MCF 10A (cell line): ENCODE data around the gene GPC5. TPM values are rescaled to one million over a fixed set of nuclear protein-coding genes. Genes with fewer than 3 reads are reported as not detected.
A peak's percentile ranks its signal among the peaks of the same experiment; 100 is the strongest.

ENCODE experiments used
- BruUV-seq: library from RNA; stranded (reverse); fragments of 400-500 nt; replicated peaks from 2 replicates; lab custom pipeline; 2021; lab: Mats Ljungman, UMichigan
- CTCF ChIA-PET: fragments of 300-600 bp; sonication (Branson Sonifier 250); formaldehyde crosslinking; extraction: SDS; loops from one replicate; lab custom pipeline; 2021; ENCODE audit warnings: antibody characterized with exemption, inconsistent platforms; lab: Yijun Ruan, JAX
- POLR2A ChIA-PET: fragments of 300-600, 350-650 bp; sonication (Branson Sonifier 250); formaldehyde crosslinking; extraction: SDS; loops from one replicate; lab custom pipeline; 2020; ENCODE audit warnings: antibody characterized with exemption, inconsistent platforms; lab: Yijun Ruan, JAX
- DNase-seq: peaks from one replicate; pipeline ENCODE4 v3.0.0-alpha.2; 2018; ENCODE audit not compliant: unreplicated experiment
- H3K27ac Mint-ChIP-seq: one replicate; pipeline ENCODE4 v1.8.0; 2022; ENCODE audit warnings: mild to moderate bottlenecking, low read depth, mixed read lengths; ENCODE audit not compliant: unreplicated experiment
- H3K27me3 Mint-ChIP-seq: one replicate; pipeline ENCODE4 v1.8.0; 2022; ENCODE audit warnings: mixed read lengths; ENCODE audit not compliant: insufficient read depth, unreplicated experiment
- H3K36me3 Mint-ChIP-seq: one replicate; pipeline ENCODE4 v1.8.0; 2022; ENCODE audit warnings: mild to moderate bottlenecking, moderate library complexity, mixed read lengths; ENCODE audit not compliant: insufficient read depth, unreplicated experiment
- H3K4me1 Mint-ChIP-seq: one replicate; pipeline ENCODE4 v1.8.0; 2022; ENCODE audit warnings: mixed read lengths; ENCODE audit not compliant: insufficient read depth, unreplicated experiment
- H3K4me3 Mint-ChIP-seq: one replicate; pipeline ENCODE4 v1.8.0; 2022; ENCODE audit warnings: mild to moderate bottlenecking, moderate library complexity, mixed read lengths; ENCODE audit not compliant: unreplicated experiment
- H3K9me3 Mint-ChIP-seq: one replicate; pipeline ENCODE4 v1.8.0; 2022; ENCODE audit warnings: mixed read lengths; ENCODE audit not compliant: unreplicated experiment
- CTCF ChIP-seq: fragments of 200-600 bp; IDR thresholded peaks from one replicate; pipeline ENCODE4 v1.8.0; 2022; ENCODE audit warnings: antibody characterized with exemption, mild to moderate bottlenecking; ENCODE audit not compliant: unreplicated experiment
- intact Hi-C: fragments of 100-400 bp; cut with micrococcal nuclease; formaldehyde crosslinking; loops from 2 replicates; pipeline ENCODE4 v1.14.1; 2022
- total RNA-seq: library from RNA; stranded (reverse); gene quantifications from 2 replicates; pipeline ENCODE4 v1.2.3, GENCODE V29; 2022

The GPC5 gene
- total RNA-seq, 1 experiment from 2014 or later, result not detected

- no TSS peak for BruUV-seq
- intact Hi-C loops, result loop anchor here (2.0 to 5.0 kb wide), 2 partner anchors 128 to 196 kb away; no protein-coding TSS in a partner anchor
- peak; percentile 78 for TF ChIP-seq CTCF
- Mint-ChIP-seq H3K4me1 (no peaks in the 10 kb centered on the region), H3K27me3 (peaks cover 87% of the 10 kb centered on the region), H3K36me3 (no peaks in the 10 kb centered on the region), H3K27ac (no peak overlapping the region), H3K4me3 (no peak overlapping the region), H3K9me3 (no peaks in the 10 kb centered on the region)
- CTCF ChIA-PET, result interaction anchor here (0.5 to 2.2 kb wide), 35 partner anchors 9 to 979 kb away, joined by 3 to 18 read pairs (median 4); no protein-coding TSS in a partner anchor
- DNase-seq, result peak; percentile 46
- POLR2A ChIA-PET, result interaction anchor here (0.6 kb wide), 1 partner anchor 91 kb away, joined by 3 read pairs; no protein-coding TSS in a partner anchor
Observed at GRCh38 chr13:91946498-91947070, 548.2 kb downstream of the GPC5 start.

GRCh38 chr13:91948736-91949135, 550.3 kb downstream of the GPC5 start:
- intact Hi-C loops, result loop anchor here (5.0 kb wide), 1 partner anchor 194 kb away; no protein-coding TSS in a partner anchor
- no peaks in the 10 kb centered on the region for H3K36me3 Mint-ChIP-seq
- ChIA-PET POLR2A (no interaction called here), CTCF (interaction anchor here (0.6 kb wide), 1 partner anchor 14 kb away, joined by 3 read pairs; no protein-coding TSS in a partner anchor)
- no peaks in the 10 kb centered on the region for H3K4me1 Mint-ChIP-seq
- BruUV-seq, result no TSS peak
- no peaks in the 10 kb centered on the region for H3K9me3 Mint-ChIP-seq
- DNase-seq, result no peak
- H3K4me3 Mint-ChIP-seq, result no peak overlapping the region
- H3K27me3 Mint-ChIP-seq, result peaks cover 97% of the 10 kb centered on the region
- no peak for TF ChIP-seq CTCF
- no peak overlapping the region for H3K27ac Mint-ChIP-seq

GRCh38 chr13:91950803-91951202, 552.4 kb downstream of the GPC5 start:
- Mint-ChIP-seq H3K27me3 (peaks cover 90% of the 10 kb centered on the region), H3K9me3 (no peaks in the 10 kb centered on the region), H3K4me3 (no peak overlapping the region), H3K4me1 (no peaks in the 10 kb centered on the region), H3K36me3 (no peaks in the 10 kb centered on the region), H3K27ac (no peak overlapping the region)
- BruUV-seq, result no TSS peak
- no peak for DNase-seq
- POLR2A ChIA-PET, result no interaction called here
- TF ChIP-seq CTCF, result no peak
- intact Hi-C loops, result no loop called here
- CTCF ChIA-PET, result no interaction called here

- peaks cover 80% of the 10 kb centered on the region for H3K27me3 Mint-ChIP-seq
- no peak overlapping the region for H3K4me3 Mint-ChIP-seq
- intact Hi-C loops, result no loop called here
- BruUV-seq, result no TSS peak
- ChIA-PET POLR2A (no interaction called here), CTCF (interaction anchor here (0.6 to 1.8 kb wide), 2 partner anchors 9 to 518 kb away, joined by 3 to 9 read pairs; no protein-coding TSS in a partner anchor)
- H3K4me1 Mint-ChIP-seq, result no peaks in the 10 kb centered on the region
- no peak overlapping the region for H3K27ac Mint-ChIP-seq
- no peak for TF ChIP-seq CTCF
- H3K9me3 Mint-ChIP-seq, result no peaks in the 10 kb centered on the region
- no peak for DNase-seq
- no peaks in the 10 kb centered on the region for H3K36me3 Mint-ChIP-seq
Observed at GRCh38 chr13:91955546-91956355, 557.3 kb downstream of the GPC5 start.
